Measurements from ENCODE around the gene PBXIP1.

- TF ChIP-seq POLR2A (IDR thresholded peaks at IDR 0.05) (no peak), POLR2AphosphoS5 (IDR thresholded peaks at IDR 0.05) (no peak), EP300 (IDR thresholded peaks at IDR 0.05) (no peak)
- TF ChIP-seq, protein P1, sequence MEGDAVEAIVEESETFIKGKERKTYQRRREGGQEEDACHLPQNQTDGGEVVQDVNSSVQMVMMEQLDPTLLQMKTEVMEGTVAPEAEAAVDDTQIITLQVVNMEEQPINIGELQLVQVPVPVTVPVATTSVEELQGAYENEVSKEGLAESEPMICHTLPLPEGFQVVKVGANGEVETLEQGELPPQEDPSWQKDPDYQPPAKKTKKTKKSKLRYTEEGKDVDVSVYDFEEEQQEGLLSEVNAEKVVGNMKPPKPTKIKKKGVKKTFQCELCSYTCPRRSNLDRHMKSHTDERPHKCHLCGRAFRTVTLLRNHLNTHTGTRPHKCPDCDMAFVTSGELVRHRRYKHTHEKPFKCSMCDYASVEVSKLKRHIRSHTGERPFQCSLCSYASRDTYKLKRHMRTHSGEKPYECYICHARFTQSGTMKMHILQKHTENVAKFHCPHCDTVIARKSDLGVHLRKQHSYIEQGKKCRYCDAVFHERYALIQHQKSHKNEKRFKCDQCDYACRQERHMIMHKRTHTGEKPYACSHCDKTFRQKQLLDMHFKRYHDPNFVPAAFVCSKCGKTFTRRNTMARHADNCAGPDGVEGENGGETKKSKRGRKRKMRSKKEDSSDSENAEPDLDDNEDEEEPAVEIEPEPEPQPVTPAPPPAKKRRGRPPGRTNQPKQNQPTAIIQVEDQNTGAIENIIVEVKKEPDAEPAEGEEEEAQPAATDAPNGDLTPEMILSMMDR (IDR thresholded peaks at IDR 0.05): no peak
Measured at GRCh38 chr1:154925335-154926170, 30.3 kb downstream of the PBXIP1 start.
